Stimulated activated CD8-positive, alpha-beta memory T cell treated with anti-CD3 and anti-CD28 coated beads, Interleukin-15, amount 100 ng/mL, for 4 hours (primary cell): ENCODE measurements around the gene VAMP3.

Experiments used
- DNase-seq, 2 donors: peaks; one replicate each; pipeline ENCODE4 v3.0.0-alpha.2; 2020; ENCODE audit warnings: low read depth in 2 of 2

VAMP3 gene

GRCh38 chr1:7770997-7771822 is at the start of gene VAMP3:
Gene VAMP3 (plus strand): TSS chr1:7771296. CDS start chr1:7771384, 88 bp downstream.
- DNase-seq = peak; percentile 74 to 76

GRCh38 chr1:7721940-7722669 is 49.0 kb upstream of the VAMP3 start:
- DNase-seq = no peak

GRCh38 chr1:7722670-7723012 is 48.5 kb upstream of the VAMP3 start:
- DNase-seq = no peak

GRCh38 chr1:7726623-7727022 is 44.5 kb upstream of the VAMP3 start:
- DNase-seq = no peak

GRCh38 chr1:7727809-7728471 is 43.2 kb upstream of the VAMP3 start:
- DNase-seq = no peak

- no peak for DNase-seq
These were observed 41.3 kb upstream of the VAMP3 start for GRCh38 chr1:7729761-7730160.

- no peak for DNase-seq
These were observed 38.8 kb upstream of the VAMP3 start for GRCh38 chr1:7732331-7732730.

GRCh38 chr1:7733276-7733675 is 37.8 kb upstream of the VAMP3 start:
- no peak for DNase-seq

GRCh38 chr1:7738044-7738443 is 33.1 kb upstream of the VAMP3 start:
- DNase-seq = no peak

GRCh38 chr1:7743346-7743745 is 27.8 kb upstream of the VAMP3 start:
- DNase-seq = no peak

- DNase-seq = no peak
These were observed 26.2 kb upstream of the VAMP3 start for GRCh38 chr1:7744882-7745281.

- no peak for DNase-seq
These were observed 25.3 kb upstream of the VAMP3 start for GRCh38 chr1:7745783-7746182.

GRCh38 chr1:7747605-7748004 is 23.5 kb upstream of the VAMP3 start:
- DNase-seq = no peak

- no peak for DNase-seq
These were observed 22.0 kb upstream of the VAMP3 start for GRCh38 chr1:7749126-7749525.

GRCh38 chr1:7751174-7751573 is 19.9 kb upstream of the VAMP3 start:
- DNase-seq = no peak

GRCh38 chr1:7752512-7753417 is 18.3 kb upstream of the VAMP3 start:
- no peak for DNase-seq

- no peak for DNase-seq
These were observed 17.5 kb upstream of the VAMP3 start for GRCh38 chr1:7753641-7754040.

- no peak for DNase-seq
These were observed 16.9 kb upstream of the VAMP3 start for GRCh38 chr1:7754234-7754633.

GRCh38 chr1:7755448-7755847 is 15.6 kb upstream of the VAMP3 start:
- DNase-seq = no peak

GRCh38 chr1:7760245-7760644 is 10.9 kb upstream of the VAMP3 start:
- no peak for DNase-seq

GRCh38 chr1:7761103-7761502 is 10.0 kb upstream of the VAMP3 start:
- DNase-seq = no peak

- no peak for DNase-seq
These were observed 3.9 kb upstream of the VAMP3 start for GRCh38 chr1:7767176-7767575.
